Natural killer cell (primary cell): ENCODE measurements around the gene CPA5. TPM values are rescaled to one million over a fixed set of nuclear protein-coding genes. Genes with fewer than 3 reads are reported as not detected.

Experiments
- ATAC-seq, 3 donors: fragments of 150-1000 bp in 2 of 3; fragments of 200-7000 bp in 1 of 3; cut with Tn5 transposase; 1 replicate in 1 of 3; 2 replicates in 2 of 3; pipeline ENCODE4 v1.10.0; 2021; ENCODE audit warnings: mild to moderate bottlenecking in 2 of 3, moderate library complexity in 2 of 3
- DNase-seq, 2 donors: peaks; one replicate each; pipeline versions ENCODE4 v3.0.0 to v3.0.0-alpha.2; 2013 to 2021; ENCODE audit warnings: mixed read lengths in 1 of 2
- H3K27ac ChIP-seq: one replicate; pipeline ENCODE4 v1.5.1; 2013; ENCODE audit warnings: mild to moderate bottlenecking, low read length
- H3K27me3 ChIP-seq: one replicate; pipeline ENCODE4 v1.6.1; 2013; ENCODE audit warnings: low read length; ENCODE audit not compliant: control insufficient read depth, insufficient read depth
- H3K36me3 ChIP-seq: one replicate; pipeline ENCODE4 v1.6.1; 2013; ENCODE audit warnings: low read length; ENCODE audit not compliant: control insufficient read depth, insufficient read depth
- H3K4me1 ChIP-seq: one replicate; pipeline ENCODE4 v1.6.1; 2013; ENCODE audit warnings: low read length; ENCODE audit not compliant: control insufficient read depth, insufficient read depth
- H3K4me3 ChIP-seq: one replicate; pipeline ENCODE4 v1.5.1; 2013; ENCODE audit warnings: low read length
- H3K9me3 ChIP-seq: one replicate; pipeline ENCODE4 v1.6.1; 2013; ENCODE audit warnings: low read length; ENCODE audit not compliant: control insufficient read depth, insufficient read depth
- H3K27ac Mint-ChIP-seq, 2 donors: one replicate each; pipeline ENCODE4 v1.8.0; 2022; ENCODE audit warnings: mild to moderate bottlenecking in 2 of 2, mixed read lengths in 2 of 2, moderate library complexity in 1 of 2
- H3K27me3 Mint-ChIP-seq, 2 donors: one replicate each; pipeline ENCODE4 v1.8.0; 2022; ENCODE audit warnings: low read depth in 2 of 2, mixed read lengths in 2 of 2
- H3K36me3 Mint-ChIP-seq: one replicate; pipeline ENCODE4 v1.8.0; 2022; ENCODE audit warnings: mixed read lengths
- H3K4me1 Mint-ChIP-seq, 2 donors: one replicate each; pipeline ENCODE4 v1.8.0; 2022; ENCODE audit warnings: mixed read lengths in 2 of 2
- H3K4me3 Mint-ChIP-seq: one replicate; pipeline ENCODE4 v1.8.0; 2022; ENCODE audit warnings: mild to moderate bottlenecking, moderate library complexity, mixed read lengths
- H3K9me3 Mint-ChIP-seq, 2 donors: one replicate each; pipeline ENCODE4 v1.8.0; 2022; ENCODE audit warnings: mixed read lengths in 2 of 2
- WGBS: methylation state at CpG from one replicate; pipeline ENCODE4 v1.1.7; 2013; ENCODE audit warnings: missing lambda C conversion rate; ENCODE audit not compliant: insufficient coverage; 5-methylcytosine and 5-hydroxymethylcytosine counted together
- intact Hi-C: fragments of 100-400 bp; cut with micrococcal nuclease; formaldehyde crosslinking; loops from one replicate; pipeline ENCODE4 v1.14.2; 2022
- total RNA-seq, 4 donors: library from RNA; stranded (reverse); fragments of 120-200 nt in 1 of 4; gene quantifications; one replicate each; pipeline versions ENCODE4 v1.2.3 to v1.2.4, GENCODE V29; 2013 to 2022
- TF ChIP-seq, protein P1 (sequence below): fragments of 200-600 bp; IDR thresholded peaks from one replicate; pipeline ENCODE4 v1.8.0; 2022; ENCODE audit warnings: antibody characterized with exemption

The CPA5 gene
- total RNA-seq, 3 donors from 2014 or later (not counting 1 experiment from before 2014, with no cell fraction given), result not detected

DNA sequence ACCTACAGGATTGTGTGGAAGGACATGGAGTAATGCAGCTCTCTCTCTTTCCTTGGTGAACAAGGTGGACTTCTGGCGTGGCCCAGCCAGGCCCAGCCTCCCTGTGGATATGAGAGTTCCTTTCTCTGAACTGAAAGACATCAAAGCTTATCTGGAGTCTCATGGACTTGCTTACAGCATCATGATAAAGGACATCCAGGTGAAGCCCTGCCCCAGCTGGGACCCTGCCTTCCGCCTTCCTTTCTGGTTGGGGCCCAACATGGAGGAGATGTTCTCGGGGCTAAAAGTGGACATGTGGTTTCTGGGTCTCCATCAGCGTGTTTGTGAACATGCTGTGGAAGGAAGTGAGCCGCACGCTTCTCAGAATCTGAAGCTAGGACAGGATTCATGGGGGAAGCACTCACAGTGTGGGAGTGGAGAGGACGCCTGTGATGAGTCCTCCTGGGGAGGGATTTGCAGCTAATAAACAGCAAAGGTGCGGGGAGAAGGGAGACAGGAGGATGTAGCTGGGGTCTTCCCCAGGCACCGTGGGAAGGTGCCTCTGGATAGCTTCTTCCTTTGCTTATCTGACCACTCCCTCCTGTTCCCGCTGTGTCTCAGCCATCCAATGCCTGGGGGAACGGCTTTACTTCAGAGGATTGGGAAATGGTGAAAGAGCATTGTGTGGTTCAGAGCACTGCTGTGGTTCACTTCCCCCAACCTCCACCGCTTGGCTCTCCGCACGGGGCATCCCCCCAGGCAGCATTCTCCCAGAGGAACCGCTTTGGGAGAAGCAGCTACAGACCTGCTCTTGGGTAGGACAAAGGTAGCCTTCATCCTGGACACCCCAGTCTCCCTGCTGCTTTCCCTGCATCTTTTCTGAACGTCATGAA, 5.5 kb downstream of the CPA5 start:
- H3K9me3 ChIP-seq, result no peaks in the 10 kb centered on the region
- Mint-ChIP-seq H3K27ac (no peak overlapping the region), H3K27me3 (peaks cover 0 to 4% of the 10 kb centered on the region in 2 donors), H3K36me3 (no peaks in the 10 kb centered on the region), H3K9me3 (no peaks in the 10 kb centered on the region), H3K4me3 (no peak overlapping the region), H3K4me1 (no peaks in the 10 kb centered on the region)
- H3K27me3 ChIP-seq, result no peaks in the 10 kb centered on the region
- no peak overlapping the region for H3K4me3 ChIP-seq
- H3K36me3 ChIP-seq, result no peaks in the 10 kb centered on the region
- no peak overlapping the region for H3K27ac ChIP-seq
- WGBS, result 72% methylated on average over 16 of the region's 16 CpGs
- ATAC-seq (no peak), DNase-seq (no peak)
- intact Hi-C loops, result no loop called here
- no peaks in the 10 kb centered on the region for H3K4me1 ChIP-seq
- TF ChIP-seq, protein P1, sequence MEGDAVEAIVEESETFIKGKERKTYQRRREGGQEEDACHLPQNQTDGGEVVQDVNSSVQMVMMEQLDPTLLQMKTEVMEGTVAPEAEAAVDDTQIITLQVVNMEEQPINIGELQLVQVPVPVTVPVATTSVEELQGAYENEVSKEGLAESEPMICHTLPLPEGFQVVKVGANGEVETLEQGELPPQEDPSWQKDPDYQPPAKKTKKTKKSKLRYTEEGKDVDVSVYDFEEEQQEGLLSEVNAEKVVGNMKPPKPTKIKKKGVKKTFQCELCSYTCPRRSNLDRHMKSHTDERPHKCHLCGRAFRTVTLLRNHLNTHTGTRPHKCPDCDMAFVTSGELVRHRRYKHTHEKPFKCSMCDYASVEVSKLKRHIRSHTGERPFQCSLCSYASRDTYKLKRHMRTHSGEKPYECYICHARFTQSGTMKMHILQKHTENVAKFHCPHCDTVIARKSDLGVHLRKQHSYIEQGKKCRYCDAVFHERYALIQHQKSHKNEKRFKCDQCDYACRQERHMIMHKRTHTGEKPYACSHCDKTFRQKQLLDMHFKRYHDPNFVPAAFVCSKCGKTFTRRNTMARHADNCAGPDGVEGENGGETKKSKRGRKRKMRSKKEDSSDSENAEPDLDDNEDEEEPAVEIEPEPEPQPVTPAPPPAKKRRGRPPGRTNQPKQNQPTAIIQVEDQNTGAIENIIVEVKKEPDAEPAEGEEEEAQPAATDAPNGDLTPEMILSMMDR, result no peak

DNA sequence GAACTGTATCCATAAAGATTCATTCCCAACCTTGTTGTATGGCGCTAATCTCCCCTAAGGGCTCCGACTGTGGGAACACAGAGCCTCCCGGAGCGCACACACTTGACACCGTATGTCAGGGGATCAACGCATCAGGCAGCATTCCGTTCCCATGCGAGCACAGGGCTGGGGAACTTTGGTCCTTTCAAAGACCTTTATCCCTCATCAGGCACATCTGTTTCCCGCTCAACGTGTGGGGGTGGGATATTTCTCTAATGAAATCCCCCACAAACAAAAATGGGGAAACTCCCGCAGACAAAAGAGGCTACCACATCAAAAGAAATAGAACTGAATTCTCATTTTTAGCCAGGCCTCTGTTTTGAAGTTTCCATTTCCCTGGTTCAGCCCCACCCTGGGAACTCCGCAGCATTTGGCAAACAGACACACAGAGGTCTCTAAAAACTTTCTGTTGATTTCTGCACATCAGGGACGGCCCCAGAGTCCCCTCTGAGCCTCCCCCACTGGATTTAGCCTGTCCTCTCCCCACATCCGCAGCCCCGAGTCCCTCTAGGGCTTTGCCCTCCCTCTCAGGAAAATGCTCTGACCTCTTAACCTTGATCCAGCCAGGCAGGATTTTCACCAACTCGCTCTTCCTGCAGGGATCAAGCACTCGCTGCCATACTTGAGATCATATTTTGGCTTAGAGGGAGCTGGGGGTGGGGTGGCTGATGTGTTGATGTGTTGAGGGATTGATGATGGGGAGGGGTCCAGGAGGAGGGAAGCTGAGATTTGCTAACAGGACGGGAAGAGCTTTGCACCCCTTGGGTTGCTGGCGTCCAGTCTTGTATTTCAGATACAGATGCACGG, 6.6 kb downstream of the CPA5 start:
- DNase-seq (no peak), ATAC-seq (no peak)
- Histone ChIP-seq H3K4me1 (no peaks in the 10 kb centered on the region), H3K4me3 (no peak overlapping the region), H3K27me3 (no peaks in the 10 kb centered on the region), H3K27ac (no peak overlapping the region), H3K9me3 (no peaks in the 10 kb centered on the region), H3K36me3 (no peaks in the 10 kb centered on the region)
- TF ChIP-seq, protein P1, result no peak
- Mint-ChIP-seq H3K36me3 (no peaks in the 10 kb centered on the region), H3K9me3 (no peaks in the 10 kb centered on the region), H3K4me1 (no peaks in the 10 kb centered on the region), H3K4me3 (no peak overlapping the region), H3K27ac (no peak overlapping the region), H3K27me3 (peaks cover 0 to 4% of the 10 kb centered on the region in 2 donors)
- intact Hi-C loops, result no loop called here
- 81% methylated on average over 18 of the region's 20 CpGs for WGBS

DNA sequence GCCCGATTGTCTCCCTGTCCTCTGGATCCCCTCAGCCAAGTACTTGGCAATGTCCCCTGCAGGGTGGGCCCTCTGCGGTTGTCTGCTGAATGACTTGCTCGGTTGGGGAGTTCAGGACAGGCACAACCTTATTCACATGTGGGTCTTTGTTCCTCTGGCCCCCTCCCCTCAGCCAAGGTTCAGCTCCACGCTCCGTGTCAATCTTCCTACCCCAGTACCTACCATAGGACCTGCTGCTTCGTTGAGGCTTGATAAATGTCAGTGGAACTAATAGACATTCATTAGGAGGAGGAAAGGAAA, 7.1 kb downstream of the CPA5 start:
- Histone ChIP-seq H3K9me3 (no peaks in the 10 kb centered on the region), H3K36me3 (no peaks in the 10 kb centered on the region), H3K4me1 (no peaks in the 10 kb centered on the region), H3K4me3 (no peak overlapping the region), H3K27ac (no peak overlapping the region), H3K27me3 (no peaks in the 10 kb centered on the region)
- Mint-ChIP-seq H3K4me1 (no peaks in the 10 kb centered on the region), H3K36me3 (no peaks in the 10 kb centered on the region), H3K27ac (no peak overlapping the region), H3K27me3 (peaks cover 0 to 4% of the 10 kb centered on the region in 2 donors), H3K4me3 (no peak overlapping the region), H3K9me3 (no peaks in the 10 kb centered on the region)
- ATAC-seq (no peak), DNase-seq (no peak)
- WGBS, result 96% methylated on average over 5 of the region's 6 CpGs
- intact Hi-C loops, result no loop called here
- TF ChIP-seq, protein P1, result no peak
